ENCODE measurements around the gene U2AF1L4. TPM values are rescaled to one million over a fixed set of nuclear protein-coding genes. Genes with fewer than 3 reads are reported as not detected.
A peak's percentile ranks its signal among the peaks of the same experiment; 100 is the strongest.

U2AF1L4 gene
- total RNA-seq, 1 donor from 2014 or later = 44.9 TPM

GRCh38 chr19:35708391-35708790, 36.8 kb downstream of the U2AF1L4 start:
- H3K9me3 Mint-ChIP-seq (ENCODE audit: unreplicated experiment) = no peaks in the 10 kb centered on the region
- H3K4me1 Mint-ChIP-seq (ENCODE audit: unreplicated experiment) = no peaks in the 10 kb centered on the region
- H3K4me3 Mint-ChIP-seq (ENCODE audit: unreplicated experiment) = no peak overlapping the region
- no peak for DNase-seq (ENCODE audit: extremely low spot score, unreplicated experiment)
- no peak overlapping the region for H3K27ac Mint-ChIP-seq (ENCODE audit: unreplicated experiment)
- peaks cover 3% of the 10 kb centered on the region for H3K27me3 Mint-ChIP-seq (ENCODE audit: unreplicated experiment)
- no peaks in the 10 kb centered on the region for H3K36me3 Mint-ChIP-seq (ENCODE audit: unreplicated experiment)
- no peak for TF ChIP-seq CTCF (IDR thresholded peaks at IDR 0.05)

- no peaks in the 10 kb centered on the region for H3K9me3 Mint-ChIP-seq (ENCODE audit: unreplicated experiment)
- peaks cover 3% of the 10 kb centered on the region for H3K4me1 Mint-ChIP-seq (ENCODE audit: unreplicated experiment)
- TF ChIP-seq CTCF (IDR thresholded peaks at IDR 0.05) = no peak
- DNase-seq (ENCODE audit: extremely low spot score, unreplicated experiment) = no peak
- no peaks in the 10 kb centered on the region for H3K36me3 Mint-ChIP-seq (ENCODE audit: unreplicated experiment)
- no peak within 1 kb of the TSS for H3K4me3 Mint-ChIP-seq (ENCODE audit: unreplicated experiment)
- no peak within 1 kb of the TSS for H3K27ac Mint-ChIP-seq (ENCODE audit: unreplicated experiment)
- peaks cover 3% of the 10 kb centered on the region for H3K27me3 Mint-ChIP-seq (ENCODE audit: unreplicated experiment)
Measured at GRCh38 chr19:35704218-35704617, 41.0 kb downstream of the U2AF1L4 start, which contains the start of gene ZBTB32. ZBTB32 (plus strand) TSS chr19:35704558; CDS start chr19:35714627, 10,069 bp downstream.

GRCh38 chr19:35703343-35703742, 41.9 kb downstream of the U2AF1L4 start:
- no peak overlapping the region for H3K4me3 Mint-ChIP-seq (ENCODE audit: unreplicated experiment)
- H3K36me3 Mint-ChIP-seq (ENCODE audit: unreplicated experiment) = no peaks in the 10 kb centered on the region
- no peak for DNase-seq (ENCODE audit: extremely low spot score, unreplicated experiment)
- H3K9me3 Mint-ChIP-seq (ENCODE audit: unreplicated experiment) = no peaks in the 10 kb centered on the region
- no peak overlapping the region for H3K27ac Mint-ChIP-seq (ENCODE audit: unreplicated experiment)
- H3K4me1 Mint-ChIP-seq (ENCODE audit: unreplicated experiment) = peaks cover 3% of the 10 kb centered on the region
- H3K27me3 Mint-ChIP-seq (ENCODE audit: unreplicated experiment) = peaks cover 3% of the 10 kb centered on the region
- no peak for TF ChIP-seq CTCF (IDR thresholded peaks at IDR 0.05)

- Mint-ChIP-seq H3K27ac (ENCODE audit: unreplicated experiment) (peak overlapping the region; percentile 91), H3K36me3 (ENCODE audit: unreplicated experiment) (no peaks in the 10 kb centered on the region), H3K27me3 (ENCODE audit: unreplicated experiment) (peaks cover 3% of the 10 kb centered on the region), H3K9me3 (ENCODE audit: unreplicated experiment) (no peaks in the 10 kb centered on the region), H3K4me1 (ENCODE audit: unreplicated experiment) (peaks cover 3% of the 10 kb centered on the region), H3K4me3 (ENCODE audit: unreplicated experiment) (peak overlapping the region; percentile 99)
- DNase-seq (ENCODE audit: extremely low spot score, unreplicated experiment) = peak; percentile 97
- no peak for TF ChIP-seq CTCF (IDR thresholded peaks at IDR 0.05)
Measured at GRCh38 chr19:35702223-35703012, 42.8 kb downstream of the U2AF1L4 start.

- Mint-ChIP-seq H3K27me3 (ENCODE audit: unreplicated experiment) (no peaks in the 10 kb centered on the region), H3K4me3 (ENCODE audit: unreplicated experiment) (no peak overlapping the region), H3K36me3 (ENCODE audit: unreplicated experiment) (no peaks in the 10 kb centered on the region), H3K4me1 (ENCODE audit: unreplicated experiment) (no peaks in the 10 kb centered on the region), H3K9me3 (ENCODE audit: unreplicated experiment) (no peaks in the 10 kb centered on the region), H3K27ac (ENCODE audit: unreplicated experiment) (no peak overlapping the region)
- no peak for DNase-seq (ENCODE audit: extremely low spot score, unreplicated experiment)
- no peak for TF ChIP-seq CTCF (IDR thresholded peaks at IDR 0.05)
Measured at GRCh38 chr19:35696835-35697234, 48.4 kb downstream of the U2AF1L4 start.

Data from osteocyte (in vitro differentiated cells).